A549 (cell line): Measurements from ENCODE around the gene CEP126. TPM values are rescaled to one million over a fixed set of nuclear protein-coding genes. Genes with fewer than 3 reads are reported as not detected.

Experiments used
- ATAC-seq, 2 experiments: fragments of 200-7000 bp in 1 of 2; fragments of >200 bp in 1 of 2; cut with Nextera tagmentation in 1 of 2; cut with Tn5 transposase in 1 of 2; 3 replicates each; pipeline versions ENCODE4 v1.8.0 to v1.9.1; 2018 to 2020; ENCODE audit warnings: mild to moderate bottlenecking in 1 of 2, moderate library complexity in 1 of 2
- CTCF ChIA-PET: fragments of 300-600 bp; sonication (Branson Sonifier 250); formaldehyde crosslinking; extraction: SDS; loops from one replicate; lab custom pipeline; 2021; ENCODE audit warnings: antibody characterized with exemption, inconsistent platforms; lab: Yijun Ruan, JAX
- POLR2A ChIA-PET: fragments of 350-600 bp; formaldehyde crosslinking; extraction: SDS; loops from one replicate; lab custom pipeline; 2021; ENCODE audit warnings: antibody characterized with exemption, inconsistent platforms; lab: Yijun Ruan, JAX
- DNase-seq, 2 experiments: peaks; one replicate each; pipeline versions ENCODE4 v3.0.0 to v3.0.0-alpha.2; 2011 to 2016; ENCODE audit warnings: low read depth in 1 of 2, low spot score in 1 of 2
- FAIRE-seq: peaks from 2 replicates; lab custom pipeline; 2011; peaks lifted over from hg19 to GRCh38; lab: Jason Lieb, UNC
- H3K27ac ChIP-seq, 2 experiments: fragments of >200 bp; sonication (Bioruptor Twin); formaldehyde crosslinking; 3 replicates each; pipeline ENCODE4 v1.5.1; 2016 to 2017
- H3K4me1 ChIP-seq: fragments of >200 bp; sonication (Bioruptor Twin); formaldehyde crosslinking; 3 replicates; pipeline ENCODE4 v1.6.1; 2016
- H3K4me2 ChIP-seq: fragments of >200 bp; sonication (Bioruptor Twin); formaldehyde crosslinking; 3 replicates; pipeline ENCODE4 v1.6.1; 2016
- H3K4me3 ChIP-seq: fragments of >200 bp; sonication (Bioruptor Twin); formaldehyde crosslinking; 3 replicates; pipeline ENCODE4 v1.5.1; 2016
- H3K9me3 ChIP-seq: fragments of >200 bp; sonication (Bioruptor Twin); formaldehyde crosslinking; 3 replicates; pipeline ENCODE4 v1.6.1; 2016
- CBX8 ChIP-seq: fragments of 200-600 bp; sonication (generic); IDR thresholded peaks from 2 replicates; pipeline ENCODE4 v1.6.1; 2016
- CHD2 ChIP-seq: fragments of 150-350 bp; IDR thresholded peaks from 2 replicates; pipeline ENCODE4 v1.6.1; 2014; ENCODE audit warnings: low read length; ENCODE audit not compliant: partially characterized antibody
- CHD4 ChIP-seq: fragments of 200-600 bp; sonication (generic); IDR thresholded peaks from 2 replicates; pipeline ENCODE4 v1.6.1; 2016; ENCODE audit warnings: antibody characterized with exemption, mild to moderate bottlenecking, borderline replicate concordance
- EHF ChIP-seq: fragments of 250-450 bp; sonication (Bioruptor Pico); IDR thresholded peaks from 2 replicates; pipeline ENCODE4 v1.5.0; 2020; ENCODE audit warnings: mild to moderate bottlenecking
- EHMT2 ChIP-seq: fragments of 200-600 bp; sonication (generic); IDR thresholded peaks from 2 replicates; pipeline ENCODE4 v1.6.1; 2016; ENCODE audit warnings: antibody characterized with exemption, low read depth, mild to moderate bottlenecking, moderate library complexity
- EP300 ChIP-seq, 2 experiments: fragments of >200 bp; sonication (Bioruptor Twin); formaldehyde crosslinking; IDR thresholded peaks; 2 replicates in 1 of 2; 3 replicates in 1 of 2; pipeline ENCODE4 v1.6.1; 2016 to 2017
- ESRRA ChIP-seq: fragments of 150-350 bp; IDR thresholded peaks from 2 replicates; pipeline ENCODE4 v1.6.1; 2014; ENCODE audit warnings: mild to moderate bottlenecking, low read length, borderline replicate concordance
- FOSB ChIP-seq: fragments of 250-450 bp; sonication (Bioruptor Pico); IDR thresholded peaks from 2 replicates; pipeline ENCODE4 v1.5.0; 2020; ENCODE audit warnings: mild to moderate bottlenecking, moderate library complexity
- FOSL2 ChIP-seq, 2 experiments: fragments of 450-650 bp in 1 of 2; fragments of >200 bp in 1 of 2; sonication (Bioruptor Twin) in 1 of 2; formaldehyde crosslinking; IDR thresholded peaks; 2 replicates each; pipeline versions ENCODE4 v1.5.0 to v1.6.1; 2016 to 2020; ENCODE audit warnings: mild to moderate bottlenecking in 1 of 2, moderate library complexity in 1 of 2
- FOXS1 ChIP-seq: fragments of 250-450 bp; sonication (Bioruptor Pico); IDR thresholded peaks from 2 replicates; pipeline ENCODE4 v1.5.0; 2020; ENCODE audit warnings: mild to moderate bottlenecking, moderate library complexity
- HDAC2 ChIP-seq: fragments of 200-600 bp; sonication (generic); IDR thresholded peaks from 2 replicates; pipeline ENCODE4 v1.6.1; 2016
- HEYL ChIP-seq: fragments of 250-450 bp; sonication (Bioruptor Pico); IDR thresholded peaks from 2 replicates; pipeline ENCODE4 v1.8.0; 2021; ENCODE audit warnings: mild to moderate bottlenecking, moderate library complexity
- JUNB ChIP-seq: fragments of >200 bp; sonication (Bioruptor Twin); formaldehyde crosslinking; IDR thresholded peaks from 2 replicates; pipeline ENCODE4 v1.6.1; 2016
- KDM1A ChIP-seq: fragments of 200-600 bp; sonication (generic); IDR thresholded peaks from 2 replicates; pipeline ENCODE4 v1.6.1; 2016; ENCODE audit warnings: low read depth, mild to moderate bottlenecking
- MAZ ChIP-seq: fragments of 150-350 bp; IDR thresholded peaks from 2 replicates; pipeline ENCODE4 v1.6.1; 2014; ENCODE audit warnings: antibody characterized with exemption, low read depth, low read length, borderline replicate concordance
- MYC ChIP-seq: IDR thresholded peaks from 2 replicates; pipeline ENCODE4 v1.6.1; 2012; ENCODE audit warnings: mild to moderate bottlenecking, inconsistent platforms, low read length, improper control_type of control experiment, borderline replicate concordance
- NPAS2 ChIP-seq: fragments of 250-450 bp; sonication (Bioruptor Pico); IDR thresholded peaks from 2 replicates; pipeline ENCODE4 v1.8.0; 2022; ENCODE audit warnings: mild to moderate bottlenecking, moderate library complexity, borderline replicate concordance
- RFX5 ChIP-seq: fragments of 450-650 bp; IDR thresholded peaks from 2 replicates; pipeline ENCODE4 v1.7.1; 2014; ENCODE audit warnings: antibody characterized with exemption, mild to moderate bottlenecking, moderate library complexity
- RNF2 ChIP-seq: fragments of 200-600 bp; sonication (generic); IDR thresholded peaks from 2 replicates; pipeline ENCODE4 v1.6.1; 2016; ENCODE audit warnings: low read depth, mild to moderate bottlenecking, antibody characterized with exemption, moderate library complexity, borderline replicate concordance
- SMC3 ChIP-seq: fragments of >200 bp; sonication (Bioruptor Twin); formaldehyde crosslinking; IDR thresholded peaks from 3 replicates; pipeline ENCODE4 v1.6.1; 2018; ENCODE audit warnings: inconsistent platforms
- TFCP2L1 ChIP-seq: fragments of 250-450 bp; sonication (Bioruptor Pico); IDR thresholded peaks from 2 replicates; pipeline ENCODE4 v1.5.0; 2021; ENCODE audit warnings: mild to moderate bottlenecking
- TP53 ChIP-seq: fragments of 250-450 bp; sonication (Bioruptor Pico); IDR thresholded peaks from 2 replicates; pipeline ENCODE4 v1.5.0; 2021; ENCODE audit warnings: mild to moderate bottlenecking, moderate library complexity
- ZC3H11A ChIP-seq: fragments of 450-650 bp; IDR thresholded peaks from 2 replicates; pipeline ENCODE4 v1.6.1; 2014; ENCODE audit warnings: antibody characterized with exemption, mild to moderate bottlenecking
- ZSCAN20 ChIP-seq: fragments of 250-450 bp; sonication (Bioruptor Pico); IDR thresholded peaks from 2 replicates; pipeline ENCODE4 v1.8.0; 2022; ENCODE audit warnings: mild to moderate bottlenecking, moderate library complexity
- WGBS: methylation state at CpG from one replicate; pipeline ENCODE4 v1.1.6; 2017; ENCODE audit errors: missing lambda C conversion rate; 5-methylcytosine and 5-hydroxymethylcytosine counted together
- polyA plus RNA-seq, 4 experiments: library from polyadenylated mRNA; depleted of rRNA in 3 of 4; stranded (reverse); fragments of >200 nt; fragmentation: RNase III in 1 of 4; extraction: RNeasy Plus Mini Kit Qiagen cat#74134 plus additional on column Dnase treatment in 1 of 4; gene quantifications; 2 replicates in 3 of 4; 3 replicates in 1 of 4; pipeline ENCODE4 v1.2.3, GENCODE V29; 2011 to 2017
- TF ChIP-seq, protein P1 (sequence below): fragments of 450-650 bp; IDR thresholded peaks from 2 replicates; pipeline ENCODE4 v1.6.1; 2014; ENCODE audit warnings: antibody characterized with exemption
- TF ChIP-seq, protein P2 (sequence below): fragments of 200-600 bp; sonication (generic); IDR thresholded peaks from 2 replicates; pipeline ENCODE4 v1.6.1; 2016; ENCODE audit warnings: antibody characterized with exemption, mild to moderate bottlenecking, moderate library complexity
- TF ChIP-seq, protein P3 (sequence below): fragments of 250-450 bp; sonication (Bioruptor Pico); IDR thresholded peaks from 2 replicates; pipeline ENCODE4 v1.5.0; 2021; ENCODE audit warnings: mild to moderate bottlenecking, moderate library complexity, borderline replicate concordance

The CEP126 gene
- polyA plus RNA-seq, 2 of the 4 experiments (the other 2 are of a cell fraction) = 2.6 to 8.7 TPM

DNA sequence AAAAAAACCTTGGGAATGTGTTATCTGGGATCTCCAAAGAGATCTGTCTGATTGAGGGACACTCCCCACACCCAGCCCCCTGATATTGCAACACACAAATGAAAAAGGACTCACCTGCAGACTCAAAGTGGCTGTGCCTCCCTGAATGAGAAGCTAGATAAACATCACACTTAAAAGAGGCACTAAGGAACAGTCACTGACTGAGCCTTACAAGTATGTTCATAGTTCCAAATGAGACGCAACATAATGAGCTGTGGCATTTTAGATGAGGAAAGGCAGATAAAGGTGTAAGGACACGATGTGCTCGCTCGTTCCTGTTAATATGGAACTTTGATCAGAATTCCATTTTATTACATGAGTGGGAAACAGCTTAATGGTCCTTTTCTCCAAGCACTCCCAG, 111.4 kb downstream of the CEP126 start:
- TF ChIP-seq FOSL2 (IDR thresholded peaks at IDR 0.05) = no peak
- no peak for TF ChIP-seq FOSL2 (CRISPR knock-in tag; IDR thresholded peaks at IDR 0.05)
- TF ChIP-seq, protein P1, sequence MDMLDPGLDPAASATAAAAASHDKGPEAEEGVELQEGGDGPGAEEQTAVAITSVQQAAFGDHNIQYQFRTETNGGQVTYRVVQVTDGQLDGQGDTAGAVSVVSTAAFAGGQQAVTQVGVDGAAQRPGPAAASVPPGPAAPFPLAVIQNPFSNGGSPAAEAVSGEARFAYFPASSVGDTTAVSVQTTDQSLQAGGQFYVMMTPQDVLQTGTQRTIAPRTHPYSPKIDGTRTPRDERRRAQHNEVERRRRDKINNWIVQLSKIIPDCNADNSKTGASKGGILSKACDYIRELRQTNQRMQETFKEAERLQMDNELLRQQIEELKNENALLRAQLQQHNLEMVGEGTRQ = no peak
- no peak for TF ChIP-seq EHF (CRISPR knock-in tag)
- no peak for TF ChIP-seq CHD2
- TF ChIP-seq FOXS1 (CRISPR knock-in tag) = no peak
- no peak for TF ChIP-seq TFCP2L1
- no peak for TF ChIP-seq RFX5
- no peak for TF ChIP-seq TP53 (CRISPR knock-in tag)
- TF ChIP-seq ESRRA = no peak
- TF ChIP-seq NPAS2 (CRISPR knock-in tag) = no peak
- no peak for TF ChIP-seq CHD4
- no peak for TF ChIP-seq ZSCAN20 (CRISPR knock-in tag)
- no peak for TF ChIP-seq MAZ
- TF ChIP-seq, protein P2, sequence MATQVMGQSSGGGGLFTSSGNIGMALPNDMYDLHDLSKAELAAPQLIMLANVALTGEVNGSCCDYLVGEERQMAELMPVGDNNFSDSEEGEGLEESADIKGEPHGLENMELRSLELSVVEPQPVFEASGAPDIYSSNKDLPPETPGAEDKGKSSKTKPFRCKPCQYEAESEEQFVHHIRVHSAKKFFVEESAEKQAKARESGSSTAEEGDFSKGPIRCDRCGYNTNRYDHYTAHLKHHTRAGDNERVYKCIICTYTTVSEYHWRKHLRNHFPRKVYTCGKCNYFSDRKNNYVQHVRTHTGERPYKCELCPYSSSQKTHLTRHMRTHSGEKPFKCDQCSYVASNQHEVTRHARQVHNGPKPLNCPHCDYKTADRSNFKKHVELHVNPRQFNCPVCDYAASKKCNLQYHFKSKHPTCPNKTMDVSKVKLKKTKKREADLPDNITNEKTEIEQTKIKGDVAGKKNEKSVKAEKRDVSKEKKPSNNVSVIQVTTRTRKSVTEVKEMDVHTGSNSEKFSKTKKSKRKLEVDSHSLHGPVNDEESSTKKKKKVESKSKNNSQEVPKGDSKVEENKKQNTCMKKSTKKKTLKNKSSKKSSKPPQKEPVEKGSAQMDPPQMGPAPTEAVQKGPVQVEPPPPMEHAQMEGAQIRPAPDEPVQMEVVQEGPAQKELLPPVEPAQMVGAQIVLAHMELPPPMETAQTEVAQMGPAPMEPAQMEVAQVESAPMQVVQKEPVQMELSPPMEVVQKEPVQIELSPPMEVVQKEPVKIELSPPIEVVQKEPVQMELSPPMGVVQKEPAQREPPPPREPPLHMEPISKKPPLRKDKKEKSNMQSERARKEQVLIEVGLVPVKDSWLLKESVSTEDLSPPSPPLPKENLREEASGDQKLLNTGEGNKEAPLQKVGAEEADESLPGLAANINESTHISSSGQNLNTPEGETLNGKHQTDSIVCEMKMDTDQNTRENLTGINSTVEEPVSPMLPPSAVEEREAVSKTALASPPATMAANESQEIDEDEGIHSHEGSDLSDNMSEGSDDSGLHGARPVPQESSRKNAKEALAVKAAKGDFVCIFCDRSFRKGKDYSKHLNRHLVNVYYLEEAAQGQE = no peak
- TF ChIP-seq EP300 (IDR thresholded peaks at IDR 0.05) = no peak
- TF ChIP-seq KDM1A = no peak
- H3K9me3 ChIP-seq = no peaks in the 10 kb centered on the region
- peaks cover 9% of the 10 kb centered on the region; the same call in 1 of the 3 replicates for H3K4me1 ChIP-seq
- FAIRE-seq (no peak), ATAC-seq (no peak), DNase-seq (no peak)
- CTCF ChIA-PET = interaction anchor here (1.1 to 4.0 kb wide), 3 partner anchors 15 to 146 kb away, joined by 3 to 12 read pairs (median 3); no protein-coding TSS in a partner anchor
- no peak overlapping the region for H3K4me2 ChIP-seq
- 87% methylated on average over 4 of the region's 4 CpGs for WGBS
- H3K4me3 ChIP-seq = no peak overlapping the region
- no peak overlapping the region for H3K27ac ChIP-seq
- POLR2A ChIA-PET = no interaction called here

DNA sequence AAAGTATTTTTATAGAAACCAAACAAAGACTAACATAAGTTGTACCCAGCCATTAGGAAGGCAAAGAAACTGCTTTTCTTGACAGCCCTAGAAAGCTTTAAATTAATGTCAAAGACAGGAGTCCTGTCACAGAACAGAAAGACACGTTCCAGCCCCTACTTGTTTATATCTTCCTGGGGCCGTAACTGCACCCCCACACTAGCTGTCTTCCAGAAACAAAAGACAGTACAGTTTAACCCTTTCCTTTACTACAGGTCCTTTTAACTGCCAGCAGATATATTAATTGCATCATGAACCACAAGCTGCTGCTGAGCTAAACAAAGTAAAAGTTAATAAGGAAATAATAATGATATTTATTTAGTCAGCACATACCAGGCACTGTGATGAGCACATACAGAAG, 112.1 kb downstream of the CEP126 start:
- no peak for DNase-seq
- H3K4me1 ChIP-seq = peaks cover 9% of the 10 kb centered on the region; the same call in 1 of the 3 replicates
- H3K9me3 ChIP-seq = no peaks in the 10 kb centered on the region
- H3K4me2 ChIP-seq = no peak overlapping the region
- no peak for ATAC-seq
- CTCF ChIA-PET = interaction anchor here (1.1 to 4.0 kb wide), 3 partner anchors 14 to 147 kb away, joined by 3 to 12 read pairs (median 3); no protein-coding TSS in a partner anchor
- WGBS = 15% methylated on average over 2 of the region's 2 CpGs
- POLR2A ChIA-PET = no interaction called here
- no peak for FAIRE-seq
- H3K4me3 ChIP-seq = no peak overlapping the region
- H3K27ac ChIP-seq = no peak overlapping the region
- no peak for TF ChIP-seq MYC
- no peak for TF ChIP-seq CBX8
- TF ChIP-seq HEYL (CRISPR knock-in tag) = no peak
- no peak for TF ChIP-seq HDAC2
- TF ChIP-seq, protein P1 = no peak
- no peak for TF ChIP-seq RNF2
- TF ChIP-seq ZC3H11A = no peak
- TF ChIP-seq, protein P2 = no peak
- TF ChIP-seq, protein P3, sequence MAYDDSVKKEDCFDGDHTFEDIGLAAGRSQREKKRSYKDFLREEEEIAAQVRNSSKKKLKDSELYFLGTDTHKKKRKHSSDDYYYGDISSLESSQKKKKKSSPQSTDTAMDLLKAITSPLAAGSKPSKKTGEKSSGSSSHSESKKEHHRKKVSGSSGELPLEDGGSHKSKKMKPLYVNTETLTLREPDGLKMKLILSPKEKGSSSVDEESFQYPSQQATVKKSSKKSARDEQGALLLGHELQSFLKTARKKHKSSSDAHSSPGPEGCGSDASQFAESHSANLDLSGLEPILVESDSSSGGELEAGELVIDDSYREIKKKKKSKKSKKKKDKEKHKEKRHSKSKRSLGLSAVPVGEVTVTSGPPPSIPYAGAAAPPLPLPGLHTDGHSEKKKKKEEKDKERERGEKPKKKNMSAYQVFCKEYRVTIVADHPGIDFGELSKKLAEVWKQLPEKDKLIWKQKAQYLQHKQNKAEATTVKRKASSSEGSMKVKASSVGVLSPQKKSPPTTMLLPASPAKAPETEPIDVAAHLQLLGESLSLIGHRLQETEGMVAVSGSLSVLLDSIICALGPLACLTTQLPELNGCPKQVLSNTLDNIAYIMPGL = no peak
- TF ChIP-seq SMC3 = no peak
- TF ChIP-seq JUNB = no peak
- TF ChIP-seq ESRRA = no peak
- no peak for TF ChIP-seq FOSB (CRISPR knock-in tag)
- no peak for TF ChIP-seq EP300 (IDR thresholded peaks at IDR 0.05)
- TF ChIP-seq EHMT2 = no peak
- TF ChIP-seq, all 56 proteins: peak for 0
